HFFc6 (cell line): Measurements from ENCODE around the gene PIF1. TPM values are rescaled to one million over a fixed set of nuclear protein-coding genes. Genes with fewer than 3 reads are reported as not detected.

Source experiments
- DNase-seq: peaks from one replicate; pipeline ENCODE4 v3.0.0-alpha.2; 2018
- H3K27ac Mint-ChIP-seq: 2 replicates; pipeline ENCODE4 v1.8.0; 2020; ENCODE audit warnings: mild to moderate bottlenecking, mixed read lengths
- H3K27me3 Mint-ChIP-seq: 2 replicates; pipeline ENCODE4 v1.8.0; 2021; ENCODE audit warnings: mild to moderate bottlenecking, moderate library complexity, mixed read lengths; ENCODE audit not compliant: insufficient read depth
- H3K36me3 Mint-ChIP-seq: 2 replicates; pipeline ENCODE4 v1.8.0; 2021; ENCODE audit warnings: low read depth, mixed read lengths
- H3K4me1 Mint-ChIP-seq: 2 replicates; pipeline ENCODE4 v1.8.0; 2020; ENCODE audit warnings: low read depth, mixed read lengths
- H3K4me3 Mint-ChIP-seq: 2 replicates; pipeline ENCODE4 v1.8.0; 2020; ENCODE audit warnings: mild to moderate bottlenecking, moderate library complexity, mixed read lengths
- H3K9me3 Mint-ChIP-seq: 2 replicates; pipeline ENCODE4 v1.8.0; 2020; ENCODE audit warnings: mild to moderate bottlenecking, mixed read lengths
- total RNA-seq, 6 experiments: library from RNA; stranded (reverse); fragmentation: NEBNext Ultra II Directional; extraction: Animal tissue kit (Norgen Biotek cat#: 25700); gene quantifications; 2 replicates in 1 of 6; 3 replicates in 5 of 6; pipeline ENCODE4 v1.2.3, GENCODE V29; 2021
- TF ChIP-seq, protein P1 (sequence below): fragments of 200-600 bp; sonication (generic); IDR thresholded peaks from 2 replicates; pipeline ENCODE4 v1.5.0; 2021; ENCODE audit warnings: antibody characterized with exemption, mild to moderate bottlenecking

PIF1 gene
- total RNA-seq, 6 experiments from 2014 or later = 4.0 to 10.7 (median 8.4) TPM

DNA sequence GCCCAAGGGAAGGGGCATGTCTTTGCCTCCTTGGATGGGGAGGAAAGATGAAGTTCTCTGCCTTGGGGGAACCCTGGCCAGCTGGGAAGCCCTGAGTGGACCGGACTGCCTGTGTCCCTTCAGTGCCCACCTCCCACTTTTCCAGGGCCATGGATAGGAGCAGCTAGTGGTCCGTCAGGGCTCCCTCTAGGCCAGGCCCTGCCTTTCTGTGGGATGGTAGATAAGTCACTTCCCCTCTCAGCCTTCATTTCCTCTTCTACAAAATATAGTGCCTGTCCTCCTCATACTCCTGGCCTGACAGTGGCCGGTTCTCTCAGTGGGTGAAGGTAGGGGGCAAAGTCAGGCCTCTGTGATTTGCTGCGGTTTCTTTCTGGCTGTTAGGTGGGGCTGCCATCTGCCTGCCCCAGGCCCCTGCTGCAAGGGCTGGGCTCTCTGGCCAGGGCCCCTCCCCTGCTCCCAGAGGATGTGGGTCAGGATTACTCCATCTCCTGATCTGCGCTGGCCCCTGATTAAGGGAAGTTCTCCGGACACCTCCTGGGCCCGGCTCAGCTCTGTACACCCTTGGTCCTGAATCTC lies 17.6 kb upstream of the PIF1 start:
- Mint-ChIP-seq H3K36me3 (peaks cover 10% of the 10 kb centered on the region), H3K27me3 (no peaks in the 10 kb centered on the region; the same call in 1 of the 2 replicates), H3K27ac (peak overlapping the region; percentile 91), H3K4me1 (peaks cover 55% of the 10 kb centered on the region), H3K9me3 (no peaks in the 10 kb centered on the region), H3K4me3 (peak overlapping the region; percentile 99)
- TF ChIP-seq, protein P1, sequence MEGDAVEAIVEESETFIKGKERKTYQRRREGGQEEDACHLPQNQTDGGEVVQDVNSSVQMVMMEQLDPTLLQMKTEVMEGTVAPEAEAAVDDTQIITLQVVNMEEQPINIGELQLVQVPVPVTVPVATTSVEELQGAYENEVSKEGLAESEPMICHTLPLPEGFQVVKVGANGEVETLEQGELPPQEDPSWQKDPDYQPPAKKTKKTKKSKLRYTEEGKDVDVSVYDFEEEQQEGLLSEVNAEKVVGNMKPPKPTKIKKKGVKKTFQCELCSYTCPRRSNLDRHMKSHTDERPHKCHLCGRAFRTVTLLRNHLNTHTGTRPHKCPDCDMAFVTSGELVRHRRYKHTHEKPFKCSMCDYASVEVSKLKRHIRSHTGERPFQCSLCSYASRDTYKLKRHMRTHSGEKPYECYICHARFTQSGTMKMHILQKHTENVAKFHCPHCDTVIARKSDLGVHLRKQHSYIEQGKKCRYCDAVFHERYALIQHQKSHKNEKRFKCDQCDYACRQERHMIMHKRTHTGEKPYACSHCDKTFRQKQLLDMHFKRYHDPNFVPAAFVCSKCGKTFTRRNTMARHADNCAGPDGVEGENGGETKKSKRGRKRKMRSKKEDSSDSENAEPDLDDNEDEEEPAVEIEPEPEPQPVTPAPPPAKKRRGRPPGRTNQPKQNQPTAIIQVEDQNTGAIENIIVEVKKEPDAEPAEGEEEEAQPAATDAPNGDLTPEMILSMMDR = no peak
- DNase-seq = peak; percentile 62

GRCh38 chr15:64842096-64842939 lies 16.9 kb upstream of the PIF1 start:
- no peak for DNase-seq
- TF ChIP-seq, protein P1 = no peak
- Mint-ChIP-seq H3K27me3 (no peaks in the 10 kb centered on the region; the same call in 1 of the 2 replicates), H3K4me3 (peak overlapping the region; percentile 99), H3K9me3 (no peaks in the 10 kb centered on the region), H3K36me3 (peaks cover 6% of the 10 kb centered on the region; the same call in 1 of the 2 replicates), H3K27ac (peak overlapping the region; percentile 91), H3K4me1 (peaks cover 47% of the 10 kb centered on the region)

GRCh38 chr15:64841344-64842095 lies 16.1 kb upstream of the PIF1 start, which contains the start of gene PLEKHO2:
Gene PLEKHO2 (plus strand): TSS chr15:64841915. CDS start chr15:64842017, 102 bp downstream.
- Mint-ChIP-seq H3K4me1 (peaks cover 43% of the 10 kb centered on the region), H3K4me3 (peak within 1 kb of the TSS; percentile 99), H3K27me3 (no peaks in the 10 kb centered on the region; the same call in 1 of the 2 replicates), H3K27ac (peak within 1 kb of the TSS; percentile 91), H3K36me3 (peaks cover 6% of the 10 kb centered on the region; the same call in 1 of the 2 replicates), H3K9me3 (no peaks in the 10 kb centered on the region)
- DNase-seq = peak; percentile 92
- TF ChIP-seq, protein P1 = peak; percentile 52

GRCh38 chr15:64841060-64841343 lies 15.6 kb upstream of the PIF1 start:
- H3K4me1 Mint-ChIP-seq = peaks cover 46% of the 10 kb centered on the region
- no peaks in the 10 kb centered on the region for H3K9me3 Mint-ChIP-seq
- peak overlapping the region; percentile 85 for H3K27ac Mint-ChIP-seq
- no peak for DNase-seq
- H3K4me3 Mint-ChIP-seq = peak overlapping the region; percentile 99
- H3K36me3 Mint-ChIP-seq = peaks cover 8% of the 10 kb centered on the region; the same call in 1 of the 2 replicates
- H3K27me3 Mint-ChIP-seq = no peaks in the 10 kb centered on the region; the same call in 1 of the 2 replicates
- TF ChIP-seq, protein P1 = no peak

DNA sequence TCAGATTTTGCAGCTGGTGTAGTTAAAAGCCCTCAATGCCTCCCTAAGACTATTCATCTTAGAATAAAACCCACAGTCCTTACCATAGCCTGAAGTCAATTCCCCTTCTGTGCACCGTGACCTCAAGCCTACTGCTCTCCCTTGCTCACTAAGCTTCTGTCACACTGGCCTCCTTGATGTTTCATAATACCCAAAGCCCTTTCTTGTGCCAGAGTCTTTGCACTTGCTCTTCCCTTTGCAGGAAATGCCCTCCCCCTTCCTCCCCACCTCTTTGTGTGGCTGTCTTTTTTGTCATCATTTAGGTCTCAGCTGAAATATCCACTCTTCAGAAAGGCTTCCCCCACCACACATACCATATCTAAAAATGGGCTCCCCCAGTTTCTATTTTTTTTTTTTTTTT lies 12.1 kb upstream of the PIF1 start:
- Mint-ChIP-seq H3K36me3 (peaks cover 8% of the 10 kb centered on the region; the same call in 1 of the 2 replicates), H3K27ac (no peak overlapping the region), H3K4me3 (no peak overlapping the region), H3K9me3 (no peaks in the 10 kb centered on the region), H3K27me3 (no peaks in the 10 kb centered on the region; the same call in 1 of the 2 replicates), H3K4me1 (peaks cover 25% of the 10 kb centered on the region)
- TF ChIP-seq, protein P1 = no peak
- DNase-seq = no peak
